ENCODE results near the gene DPYD. TPM values are rescaled to one million over a fixed set of nuclear protein-coding genes. Genes with fewer than 3 reads are reported as not detected.

The DPYD gene
- total RNA-seq, 1 experiment from 2014 or later, result 0.46 TPM

DNA sequence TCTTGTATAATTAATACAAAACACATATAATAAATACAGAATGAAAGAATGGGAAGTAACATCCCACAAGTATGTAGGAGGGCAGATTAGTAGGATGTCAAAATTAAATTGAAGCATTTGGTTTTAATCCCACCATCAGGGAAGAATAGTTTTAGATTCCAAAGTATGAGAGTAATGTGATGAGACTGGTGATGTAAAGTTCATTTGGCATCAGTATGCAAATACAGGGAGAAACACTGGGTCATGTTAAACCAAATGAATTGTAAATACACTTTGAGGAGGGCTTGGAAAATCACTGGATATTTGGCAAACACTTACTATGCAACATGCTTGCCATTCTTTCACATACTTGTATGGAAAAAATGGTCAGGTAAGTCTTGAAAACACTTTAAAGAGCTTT is 358.8 kb downstream of the DPYD start:
- peaks cover 19% of the 10 kb centered on the region for H3K4me1 Mint-ChIP-seq
- H3K9me3 Mint-ChIP-seq, result no peaks in the 10 kb centered on the region
- H3K27me3 Mint-ChIP-seq (ENCODE audit: low read depth), result no peaks in the 10 kb centered on the region
- DNase-seq (ENCODE audit: low spot score), result no peak
- ATAC-seq, result no peak
- no peak for TF ChIP-seq RELA (CRISPR knock-in tag; IDR thresholded peaks at IDR 0.05; ENCODE audit: borderline replicate concordance)
- TF ChIP-seq, protein P1, sequence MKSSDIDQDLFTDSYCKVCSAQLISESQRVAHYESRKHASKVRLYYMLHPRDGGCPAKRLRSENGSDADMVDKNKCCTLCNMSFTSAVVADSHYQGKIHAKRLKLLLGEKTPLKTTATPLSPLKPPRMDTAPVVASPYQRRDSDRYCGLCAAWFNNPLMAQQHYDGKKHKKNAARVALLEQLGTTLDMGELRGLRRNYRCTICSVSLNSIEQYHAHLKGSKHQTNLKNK (CRISPR knock-in tag; IDR thresholded peaks at IDR 0.05), result no peak
- TF ChIP-seq, protein P2, sequence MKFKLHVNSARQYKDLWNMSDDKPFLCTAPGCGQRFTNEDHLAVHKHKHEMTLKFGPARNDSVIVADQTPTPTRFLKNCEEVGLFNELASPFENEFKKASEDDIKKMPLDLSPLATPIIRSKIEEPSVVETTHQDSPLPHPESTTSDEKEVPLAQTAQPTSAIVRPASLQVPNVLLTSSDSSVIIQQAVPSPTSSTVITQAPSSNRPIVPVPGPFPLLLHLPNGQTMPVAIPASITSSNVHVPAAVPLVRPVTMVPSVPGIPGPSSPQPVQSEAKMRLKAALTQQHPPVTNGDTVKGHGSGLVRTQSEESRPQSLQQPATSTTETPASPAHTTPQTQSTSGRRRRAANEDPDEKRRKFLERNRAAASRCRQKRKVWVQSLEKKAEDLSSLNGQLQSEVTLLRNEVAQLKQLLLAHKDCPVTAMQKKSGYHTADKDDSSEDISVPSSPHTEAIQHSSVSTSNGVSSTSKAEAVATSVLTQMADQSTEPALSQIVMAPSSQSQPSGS (CRISPR knock-in tag; IDR thresholded peaks at IDR 0.05; ENCODE audit: borderline replicate concordance, low read depth), result no peak
- TF ChIP-seq ZNF232 (CRISPR knock-in tag; IDR thresholded peaks at IDR 0.05), result no peak
- TF ChIP-seq ZNF423 (CRISPR knock-in tag; IDR thresholded peaks at IDR 0.05), result no peak
- TF ChIP-seq, protein P3, sequence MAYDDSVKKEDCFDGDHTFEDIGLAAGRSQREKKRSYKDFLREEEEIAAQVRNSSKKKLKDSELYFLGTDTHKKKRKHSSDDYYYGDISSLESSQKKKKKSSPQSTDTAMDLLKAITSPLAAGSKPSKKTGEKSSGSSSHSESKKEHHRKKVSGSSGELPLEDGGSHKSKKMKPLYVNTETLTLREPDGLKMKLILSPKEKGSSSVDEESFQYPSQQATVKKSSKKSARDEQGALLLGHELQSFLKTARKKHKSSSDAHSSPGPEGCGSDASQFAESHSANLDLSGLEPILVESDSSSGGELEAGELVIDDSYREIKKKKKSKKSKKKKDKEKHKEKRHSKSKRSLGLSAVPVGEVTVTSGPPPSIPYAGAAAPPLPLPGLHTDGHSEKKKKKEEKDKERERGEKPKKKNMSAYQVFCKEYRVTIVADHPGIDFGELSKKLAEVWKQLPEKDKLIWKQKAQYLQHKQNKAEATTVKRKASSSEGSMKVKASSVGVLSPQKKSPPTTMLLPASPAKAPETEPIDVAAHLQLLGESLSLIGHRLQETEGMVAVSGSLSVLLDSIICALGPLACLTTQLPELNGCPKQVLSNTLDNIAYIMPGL (CRISPR knock-in tag; IDR thresholded peaks at IDR 0.05), result no peak
- TF ChIP-seq, protein P4, sequence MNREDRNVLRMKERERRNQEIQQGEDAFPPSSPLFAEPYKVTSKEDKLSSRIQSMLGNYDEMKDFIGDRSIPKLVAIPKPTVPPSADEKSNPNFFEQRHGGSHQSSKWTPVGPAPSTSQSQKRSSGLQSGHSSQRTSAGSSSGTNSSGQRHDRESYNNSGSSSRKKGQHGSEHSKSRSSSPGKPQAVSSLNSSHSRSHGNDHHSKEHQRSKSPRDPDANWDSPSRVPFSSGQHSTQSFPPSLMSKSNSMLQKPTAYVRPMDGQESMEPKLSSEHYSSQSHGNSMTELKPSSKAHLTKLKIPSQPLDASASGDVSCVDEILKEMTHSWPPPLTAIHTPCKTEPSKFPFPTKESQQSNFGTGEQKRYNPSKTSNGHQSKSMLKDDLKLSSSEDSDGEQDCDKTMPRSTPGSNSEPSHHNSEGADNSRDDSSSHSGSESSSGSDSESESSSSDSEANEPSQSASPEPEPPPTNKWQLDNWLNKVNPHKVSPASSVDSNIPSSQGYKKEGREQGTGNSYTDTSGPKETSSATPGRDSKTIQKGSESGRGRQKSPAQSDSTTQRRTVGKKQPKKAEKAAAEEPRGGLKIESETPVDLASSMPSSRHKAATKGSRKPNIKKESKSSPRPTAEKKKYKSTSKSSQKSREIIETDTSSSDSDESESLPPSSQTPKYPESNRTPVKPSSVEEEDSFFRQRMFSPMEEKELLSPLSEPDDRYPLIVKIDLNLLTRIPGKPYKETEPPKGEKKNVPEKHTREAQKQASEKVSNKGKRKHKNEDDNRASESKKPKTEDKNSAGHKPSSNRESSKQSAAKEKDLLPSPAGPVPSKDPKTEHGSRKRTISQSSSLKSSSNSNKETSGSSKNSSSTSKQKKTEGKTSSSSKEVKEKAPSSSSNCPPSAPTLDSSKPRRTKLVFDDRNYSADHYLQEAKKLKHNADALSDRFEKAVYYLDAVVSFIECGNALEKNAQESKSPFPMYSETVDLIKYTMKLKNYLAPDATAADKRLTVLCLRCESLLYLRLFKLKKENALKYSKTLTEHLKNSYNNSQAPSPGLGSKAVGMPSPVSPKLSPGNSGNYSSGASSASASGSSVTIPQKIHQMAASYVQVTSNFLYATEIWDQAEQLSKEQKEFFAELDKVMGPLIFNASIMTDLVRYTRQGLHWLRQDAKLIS (CRISPR knock-in tag; IDR thresholded peaks at IDR 0.05; ENCODE audit: borderline replicate concordance), result no peak
- TF ChIP-seq, protein P5, sequence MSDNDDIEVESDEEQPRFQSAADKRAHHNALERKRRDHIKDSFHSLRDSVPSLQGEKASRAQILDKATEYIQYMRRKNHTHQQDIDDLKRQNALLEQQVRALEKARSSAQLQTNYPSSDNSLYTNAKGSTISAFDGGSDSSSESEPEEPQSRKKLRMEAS (CRISPR knock-in tag; IDR thresholded peaks at IDR 0.05), result no peak
- TF ChIP-seq PRRX2 (CRISPR knock-in tag; IDR thresholded peaks at IDR 0.05), result no peak
- H3K36me3 Mint-ChIP-seq, result no peaks in the 10 kb centered on the region
- H3K27ac Mint-ChIP-seq, result no peak overlapping the region
- H3K4me3 Mint-ChIP-seq, result no peak overlapping the region
- POLR2A ChIA-PET, result no interaction called here
- CTCF ChIA-PET, result no interaction called here

DNA sequence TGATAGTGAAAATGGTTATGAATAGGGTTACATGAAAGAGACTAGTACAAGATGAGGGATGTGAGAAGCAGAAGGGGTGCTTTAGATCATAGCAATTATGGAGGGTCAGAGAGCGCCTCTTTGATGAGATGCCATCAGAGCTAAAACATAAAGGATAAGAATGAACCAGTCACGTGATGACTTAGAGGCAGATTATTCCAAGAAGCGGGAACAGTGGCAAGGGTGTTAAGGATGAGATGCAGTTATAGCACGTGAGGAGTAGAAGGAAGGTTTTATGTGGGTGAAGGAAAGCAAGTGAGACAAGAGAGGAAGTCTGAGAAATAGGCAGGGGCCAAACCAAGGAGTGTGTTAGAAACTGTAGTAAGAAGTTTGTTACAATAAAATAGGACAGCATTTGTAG is 360.1 kb downstream of the DPYD start:
- no peaks in the 10 kb centered on the region for H3K27me3 Mint-ChIP-seq (ENCODE audit: low read depth)
- TF ChIP-seq, protein P6, sequence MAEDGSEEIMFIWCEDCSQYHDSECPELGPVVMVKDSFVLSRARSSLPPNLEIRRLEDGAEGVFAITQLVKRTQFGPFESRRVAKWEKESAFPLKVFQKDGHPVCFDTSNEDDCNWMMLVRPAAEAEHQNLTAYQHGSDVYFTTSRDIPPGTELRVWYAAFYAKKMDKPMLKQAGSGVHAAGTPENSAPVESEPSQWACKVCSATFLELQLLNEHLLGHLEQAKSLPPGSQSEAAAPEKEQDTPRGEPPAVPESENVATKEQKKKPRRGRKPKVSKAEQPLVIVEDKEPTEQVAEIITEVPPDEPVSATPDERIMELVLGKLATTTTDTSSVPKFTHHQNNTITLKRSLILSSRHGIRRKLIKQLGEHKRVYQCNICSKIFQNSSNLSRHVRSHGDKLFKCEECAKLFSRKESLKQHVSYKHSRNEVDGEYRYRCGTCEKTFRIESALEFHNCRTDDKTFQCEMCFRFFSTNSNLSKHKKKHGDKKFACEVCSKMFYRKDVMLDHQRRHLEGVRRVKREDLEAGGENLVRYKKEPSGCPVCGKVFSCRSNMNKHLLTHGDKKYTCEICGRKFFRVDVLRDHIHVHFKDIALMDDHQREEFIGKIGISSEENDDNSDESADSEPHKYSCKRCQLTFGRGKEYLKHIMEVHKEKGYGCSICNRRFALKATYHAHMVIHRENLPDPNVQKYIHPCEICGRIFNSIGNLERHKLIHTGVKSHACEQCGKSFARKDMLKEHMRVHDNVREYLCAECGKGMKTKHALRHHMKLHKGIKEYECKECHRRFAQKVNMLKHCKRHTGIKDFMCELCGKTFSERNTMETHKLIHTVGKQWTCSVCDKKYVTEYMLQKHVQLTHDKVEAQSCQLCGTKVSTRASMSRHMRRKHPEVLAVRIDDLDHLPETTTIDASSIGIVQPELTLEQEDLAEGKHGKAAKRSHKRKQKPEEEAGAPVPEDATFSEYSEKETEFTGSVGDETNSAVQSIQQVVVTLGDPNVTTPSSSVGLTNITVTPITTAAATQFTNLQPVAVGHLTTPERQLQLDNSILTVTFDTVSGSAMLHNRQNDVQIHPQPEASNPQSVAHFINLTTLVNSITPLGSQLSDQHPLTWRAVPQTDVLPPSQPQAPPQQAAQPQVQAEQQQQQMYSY (CRISPR knock-in tag; IDR thresholded peaks at IDR 0.05), result no peak
- TF ChIP-seq, protein P7, sequence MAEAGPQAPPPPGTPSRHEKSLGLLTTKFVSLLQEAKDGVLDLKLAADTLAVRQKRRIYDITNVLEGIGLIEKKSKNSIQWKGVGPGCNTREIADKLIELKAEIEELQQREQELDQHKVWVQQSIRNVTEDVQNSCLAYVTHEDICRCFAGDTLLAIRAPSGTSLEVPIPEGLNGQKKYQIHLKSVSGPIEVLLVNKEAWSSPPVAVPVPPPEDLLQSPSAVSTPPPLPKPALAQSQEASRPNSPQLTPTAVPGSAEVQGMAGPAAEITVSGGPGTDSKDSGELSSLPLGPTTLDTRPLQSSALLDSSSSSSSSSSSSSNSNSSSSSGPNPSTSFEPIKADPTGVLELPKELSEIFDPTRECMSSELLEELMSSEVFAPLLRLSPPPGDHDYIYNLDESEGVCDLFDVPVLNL (CRISPR knock-in tag; IDR thresholded peaks at IDR 0.05; ENCODE audit: borderline replicate concordance, low read depth), result no peak
- no peak for TF ChIP-seq ZNF232 (CRISPR knock-in tag; IDR thresholded peaks at IDR 0.05)
- no peak for TF ChIP-seq HMGA2 (CRISPR knock-in tag; IDR thresholded peaks at IDR 0.05)
- no peak overlapping the region for H3K27ac Mint-ChIP-seq
- ATAC-seq (no peak), DNase-seq (ENCODE audit: low spot score) (no peak)
- no peaks in the 10 kb centered on the region for H3K9me3 Mint-ChIP-seq
- H3K4me3 Mint-ChIP-seq, result no peak overlapping the region
- peaks cover 7% of the 10 kb centered on the region for H3K4me1 Mint-ChIP-seq
- ChIA-PET CTCF (no interaction called here), POLR2A (no interaction called here)
- H3K36me3 Mint-ChIP-seq, result no peaks in the 10 kb centered on the region

All from WTC11 (cell line).